ENCODE measurements around the gene MAB21L1.

DNA sequence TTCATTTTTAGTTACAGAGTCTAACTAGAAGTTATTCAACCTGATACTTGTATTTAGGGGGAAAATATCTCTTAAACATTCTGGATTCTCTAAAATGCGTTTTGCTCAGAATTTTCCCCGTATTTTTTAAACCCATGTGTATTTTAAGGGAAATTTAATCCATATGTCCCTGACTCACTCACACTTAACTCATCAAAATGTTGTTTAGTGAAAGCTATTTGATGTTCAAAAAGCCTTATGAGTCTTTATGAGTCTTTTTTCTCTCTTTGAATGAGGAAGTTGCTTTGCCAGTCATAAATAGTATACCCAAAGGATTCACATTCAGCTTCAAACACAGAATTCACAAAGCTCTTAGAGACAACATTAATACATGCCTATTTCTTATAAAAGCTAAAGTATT, 16.4 kb downstream of the MAB21L1 start:
- TF ChIP-seq, protein P1, sequence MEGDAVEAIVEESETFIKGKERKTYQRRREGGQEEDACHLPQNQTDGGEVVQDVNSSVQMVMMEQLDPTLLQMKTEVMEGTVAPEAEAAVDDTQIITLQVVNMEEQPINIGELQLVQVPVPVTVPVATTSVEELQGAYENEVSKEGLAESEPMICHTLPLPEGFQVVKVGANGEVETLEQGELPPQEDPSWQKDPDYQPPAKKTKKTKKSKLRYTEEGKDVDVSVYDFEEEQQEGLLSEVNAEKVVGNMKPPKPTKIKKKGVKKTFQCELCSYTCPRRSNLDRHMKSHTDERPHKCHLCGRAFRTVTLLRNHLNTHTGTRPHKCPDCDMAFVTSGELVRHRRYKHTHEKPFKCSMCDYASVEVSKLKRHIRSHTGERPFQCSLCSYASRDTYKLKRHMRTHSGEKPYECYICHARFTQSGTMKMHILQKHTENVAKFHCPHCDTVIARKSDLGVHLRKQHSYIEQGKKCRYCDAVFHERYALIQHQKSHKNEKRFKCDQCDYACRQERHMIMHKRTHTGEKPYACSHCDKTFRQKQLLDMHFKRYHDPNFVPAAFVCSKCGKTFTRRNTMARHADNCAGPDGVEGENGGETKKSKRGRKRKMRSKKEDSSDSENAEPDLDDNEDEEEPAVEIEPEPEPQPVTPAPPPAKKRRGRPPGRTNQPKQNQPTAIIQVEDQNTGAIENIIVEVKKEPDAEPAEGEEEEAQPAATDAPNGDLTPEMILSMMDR (IDR thresholded peaks at IDR 0.05): no peak
- TF ChIP-seq POLR2A (IDR thresholded peaks at IDR 0.05): no peak
- TF ChIP-seq EP300 (IDR thresholded peaks at IDR 0.05; ENCODE audit: low read depth): no peak

All from transverse colon (tissue), 3 donors.